HepG2 (cell line): Measurements from ENCODE around the gene PPIL3. TPM values are rescaled to one million over a fixed set of nuclear protein-coding genes. Genes with fewer than 3 reads are reported as not detected.

ENCODE experiments used
- ARHGAP35 ChIP-seq: sonication (generic); formaldehyde crosslinking; IDR thresholded peaks from 2 replicates; pipeline ENCODE4 v1.9.0; 2022; ENCODE audit warnings: mild to moderate bottlenecking, inconsistent platforms, moderate library complexity, missing genetic modification reagents, borderline replicate concordance
- FOXA3 ChIP-seq: IDR thresholded peaks from 2 replicates; pipeline ENCODE4 v1.6.1; 2016; ENCODE audit warnings: missing genetic modification reagents, missing compliant biosample characterization
- HOXA7 ChIP-seq: sonication (generic); formaldehyde crosslinking; IDR thresholded peaks from 2 replicates; pipeline ENCODE4 v1.8.1; 2022; ENCODE audit warnings: mild to moderate bottlenecking, missing genetic modification reagents, moderate library complexity
- IRF2 ChIP-seq: IDR thresholded peaks from 2 replicates; pipeline ENCODE4 v1.6.1; 2018; ENCODE audit warnings: missing genetic modification reagents, missing compliant biosample characterization
- KDM5A ChIP-seq: fragments of 200-600 bp; sonication (generic); IDR thresholded peaks from 2 replicates; pipeline ENCODE4 v1.7.0; 2018; ENCODE audit warnings: antibody characterized with exemption, mild to moderate bottlenecking, low read length, borderline replicate concordance
- KMT2A ChIP-seq: sonication (generic); formaldehyde crosslinking; IDR thresholded peaks from 2 replicates; pipeline ENCODE4 v1.4.0; 2020; ENCODE audit warnings: missing genetic modification reagents
- MXI1 ChIP-seq: IDR thresholded peaks from 3 replicates; pipeline ENCODE4 v1.6.1; 2012; ENCODE audit warnings: low read depth, low read length, inconsistent platforms, borderline replicate concordance
- NCOA2 ChIP-seq: sonication (generic); formaldehyde crosslinking; IDR thresholded peaks from 2 replicates; pipeline ENCODE4 v1.8.0; 2022; ENCODE audit warnings: inconsistent platforms
- NR2F6 ChIP-seq, 2 experiments: IDR thresholded peaks; 2 replicates each; pipeline ENCODE4 v1.6.1; 2016; ENCODE audit warnings: antibody characterized with exemption in 1 of 2, mild to moderate bottlenecking in 1 of 2
- RAD21 ChIP-seq: fragments of 450-650 bp; formaldehyde crosslinking; IDR thresholded peaks from 2 replicates; pipeline ENCODE4 v1.5.0; 2020; ENCODE audit warnings: mild to moderate bottlenecking
- SKI ChIP-seq: fragments of 450-650 bp; IDR thresholded peaks from one replicate; pipeline ENCODE4 v1.6.1; 2018; ENCODE audit warnings: mild to moderate bottlenecking; ENCODE audit not compliant: partially characterized antibody
- SP2 ChIP-seq: sonication (generic); formaldehyde crosslinking; IDR thresholded peaks from 2 replicates; pipeline ENCODE4 v1.5.1; 2020; ENCODE audit warnings: mild to moderate bottlenecking, missing genetic modification reagents
- SRSF9 ChIP-seq: fragments of 200-400 bp; formaldehyde crosslinking; IDR thresholded peaks from 2 replicates; pipeline ENCODE4 v1.6.1; 2018; ENCODE audit warnings: borderline replicate concordance, mild to moderate bottlenecking, low read depth, low read length; ENCODE audit not compliant: insufficient read depth, poor library complexity, severe bottlenecking
- ZFP36L1 ChIP-seq: sonication (generic); formaldehyde crosslinking; IDR thresholded peaks from 2 replicates; pipeline ENCODE4 v1.8.0; 2022; ENCODE audit warnings: mild to moderate bottlenecking, missing genetic modification reagents, moderate library complexity
- ZNF12 ChIP-seq: sonication (generic); formaldehyde crosslinking; IDR thresholded peaks from 2 replicates; pipeline ENCODE4 v1.5.0; 2020; ENCODE audit warnings: missing genetic modification reagents
- ZNF570 ChIP-seq: sonication (generic); formaldehyde crosslinking; IDR thresholded peaks from 2 replicates; pipeline ENCODE4 v1.4.0; 2020; ENCODE audit warnings: mild to moderate bottlenecking, missing genetic modification reagents, borderline replicate concordance
- ZNF772 ChIP-seq: sonication (generic); formaldehyde crosslinking; IDR thresholded peaks from 2 replicates; pipeline ENCODE4 v1.5.0; 2020; ENCODE audit warnings: mild to moderate bottlenecking, missing genetic modification reagents
- ZNF841 ChIP-seq: sonication (generic); formaldehyde crosslinking; IDR thresholded peaks from 2 replicates; pipeline ENCODE4 v1.8.1; 2023; ENCODE audit warnings: missing genetic modification reagents, borderline replicate concordance
- polyA plus RNA-seq, 8 experiments: library from polyadenylated mRNA; depleted of rRNA in 3 of 8; stranded (reverse) in 7 of 8; unstranded in 1 of 8; fragments of >200 nt; fragmentation: Illumina TruSeq in 4 of 8; extraction: Trizol in 4 of 8; gene quantifications; 2 replicates each; pipeline versions ENCODE4 v1.2.1 to v1.2.3, GENCODE V29; 2011 to 2016; ENCODE audit warnings: low read depth in 4 of 8, missing spikeins in 1 of 8, mixed read lengths in 1 of 8; ENCODE audit not compliant: insufficient read depth in 1 of 8
- total RNA-seq, 5 experiments: library from RNA; depleted of rRNA; stranded (reverse); fragments of >200 nt; fragmentation: Illumina TruSeq; extraction: Trizol; gene quantifications; 2 replicates each; pipeline ENCODE4 v1.2.3, GENCODE V29; 2016; ENCODE audit warnings: low read depth in 1 of 5
- TF ChIP-seq, protein P1 (sequence below): sonication (generic); formaldehyde crosslinking; IDR thresholded peaks from 2 replicates; pipeline ENCODE4 v1.8.0; 2022; ENCODE audit warnings: mild to moderate bottlenecking, missing genetic modification reagents, borderline replicate concordance
- TF ChIP-seq, protein P2 (sequence below): sonication (generic); formaldehyde crosslinking; IDR thresholded peaks from 2 replicates; pipeline ENCODE4 v1.4.0; 2020; ENCODE audit warnings: missing genetic modification reagents
- TF ChIP-seq, protein P3 (sequence below): sonication (generic); formaldehyde crosslinking; IDR thresholded peaks from 2 replicates; pipeline ENCODE4 v1.5.1; 2020; ENCODE audit warnings: missing genetic modification reagents, mild to moderate bottlenecking, borderline replicate concordance
- TF ChIP-seq, protein P4 (sequence below): sonication (generic); formaldehyde crosslinking; IDR thresholded peaks from 2 replicates; pipeline ENCODE4 v1.9.0; 2022; ENCODE audit warnings: low read depth, missing genetic modification reagents

The PPIL3 gene
- total and polyA plus RNA-seq, 2 of the 13 experiments (the other 11 are each of a cell fraction or from before 2014, with no cell fraction given): 98.7 to 107 TPM

DNA sequence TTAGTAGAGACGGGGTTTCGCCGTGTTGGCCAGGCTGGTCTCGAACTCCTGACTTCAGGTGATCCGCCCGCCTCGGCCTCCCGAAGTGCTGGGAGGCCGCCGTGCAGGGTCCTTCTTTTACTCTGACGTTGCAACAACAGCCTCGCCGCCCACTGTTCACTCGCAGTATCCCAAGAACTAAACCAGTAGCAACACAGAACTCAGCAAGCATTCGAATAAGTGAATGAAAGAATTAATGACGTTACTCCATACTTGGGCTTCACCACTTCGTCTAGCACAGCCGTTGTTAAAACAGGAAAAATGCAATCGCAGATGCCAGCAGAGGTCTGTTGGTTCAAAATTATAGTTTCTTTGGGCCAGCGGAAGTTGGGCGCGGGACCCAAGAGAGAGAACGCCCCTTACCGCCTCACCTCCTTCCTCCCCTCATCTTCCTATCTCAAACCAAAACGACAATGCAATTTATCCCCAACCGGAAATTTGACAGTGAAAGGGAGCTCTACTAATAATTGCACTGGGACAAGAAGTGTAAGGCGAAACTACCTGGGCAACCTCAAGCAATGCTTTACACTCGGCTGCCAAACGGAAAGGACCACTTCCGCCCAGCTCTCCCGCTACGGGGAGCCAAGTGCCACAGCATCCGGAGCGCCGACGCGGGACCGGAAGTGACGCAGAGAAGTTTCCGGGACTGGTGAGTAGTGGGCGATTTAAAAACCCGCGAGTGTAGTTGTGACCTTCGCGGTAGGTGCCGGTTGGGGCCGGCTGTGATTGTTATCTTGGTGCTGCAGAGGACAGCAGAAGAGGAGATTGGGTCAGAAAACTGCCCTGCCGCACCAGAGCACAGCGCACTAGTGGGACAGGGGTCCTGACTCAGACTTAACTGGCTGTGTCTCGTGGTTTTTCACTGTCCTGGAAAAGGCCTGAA is at the start of gene PPIL3, which contains the start of gene NIF3L1 (continued):
- TF ChIP-seq, protein P1, sequence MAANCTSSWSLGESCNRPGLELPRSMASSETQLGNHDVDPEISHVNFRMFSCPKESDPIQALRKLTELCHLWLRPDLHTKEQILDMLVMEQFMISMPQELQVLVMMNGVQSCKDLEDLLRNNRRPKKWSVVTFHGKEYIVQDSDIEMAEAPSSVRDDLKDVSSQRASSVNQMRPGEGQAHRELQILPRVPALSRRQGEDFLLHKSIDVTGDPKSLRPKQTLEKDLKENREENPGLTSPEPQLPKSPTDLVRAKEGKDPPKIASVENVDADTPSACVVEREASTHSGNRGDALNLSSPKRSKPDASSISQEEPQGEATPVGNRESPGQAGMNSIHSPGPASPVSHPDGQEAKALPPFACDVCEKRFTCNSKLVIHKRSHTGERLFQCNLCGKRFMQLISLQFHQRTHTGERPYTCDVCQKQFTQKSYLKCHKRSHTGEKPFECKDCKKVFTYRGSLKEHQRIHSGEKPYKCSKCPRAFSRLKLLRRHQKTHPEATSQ (CRISPR knock-in tag): peak; percentile 82; the same call in 1 of the 2 replicates
- peak; percentile 41; the same call in 1 of the 2 replicates for TF ChIP-seq ZNF772 (CRISPR knock-in tag)
- 0 out of 2 replicates have a peak, but pooled peaks have one; percentile 17 for TF ChIP-seq RAD21 (CRISPR knock-in tag)
- TF ChIP-seq ZNF570 (CRISPR knock-in tag): 0 out of 2 replicates have a peak, but pooled peaks have one; percentile 16
- TF ChIP-seq ZFP36L1 (CRISPR knock-in tag): peak; percentile 96
- no peak; the same call in 1 of the 2 replicates for TF ChIP-seq NR2F6 (IDR thresholded peaks at IDR 0.05)
- TF ChIP-seq NR2F6 (CRISPR knock-in tag; IDR thresholded peaks at IDR 0.05): peak; percentile 49
- TF ChIP-seq SRSF9: no peak
- TF ChIP-seq KMT2A: peak; percentile 93
- TF ChIP-seq, protein P2, sequence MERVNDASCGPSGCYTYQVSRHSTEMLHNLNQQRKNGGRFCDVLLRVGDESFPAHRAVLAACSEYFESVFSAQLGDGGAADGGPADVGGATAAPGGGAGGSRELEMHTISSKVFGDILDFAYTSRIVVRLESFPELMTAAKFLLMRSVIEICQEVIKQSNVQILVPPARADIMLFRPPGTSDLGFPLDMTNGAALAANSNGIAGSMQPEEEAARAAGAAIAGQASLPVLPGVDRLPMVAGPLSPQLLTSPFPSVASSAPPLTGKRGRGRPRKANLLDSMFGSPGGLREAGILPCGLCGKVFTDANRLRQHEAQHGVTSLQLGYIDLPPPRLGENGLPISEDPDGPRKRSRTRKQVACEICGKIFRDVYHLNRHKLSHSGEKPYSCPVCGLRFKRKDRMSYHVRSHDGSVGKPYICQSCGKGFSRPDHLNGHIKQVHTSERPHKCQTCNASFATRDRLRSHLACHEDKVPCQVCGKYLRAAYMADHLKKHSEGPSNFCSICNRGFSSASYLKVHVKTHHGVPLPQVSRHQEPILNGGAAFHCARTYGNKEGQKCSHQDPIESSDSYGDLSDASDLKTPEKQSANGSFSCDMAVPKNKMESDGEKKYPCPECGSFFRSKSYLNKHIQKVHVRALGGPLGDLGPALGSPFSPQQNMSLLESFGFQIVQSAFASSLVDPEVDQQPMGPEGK (CRISPR knock-in tag): peak; percentile 31
- peak; percentile 3; the same call in 1 of the 2 replicates for TF ChIP-seq FOXA3 (CRISPR knock-in tag)
- TF ChIP-seq HOXA7 (CRISPR knock-in tag): no peak
- TF ChIP-seq, protein P3, sequence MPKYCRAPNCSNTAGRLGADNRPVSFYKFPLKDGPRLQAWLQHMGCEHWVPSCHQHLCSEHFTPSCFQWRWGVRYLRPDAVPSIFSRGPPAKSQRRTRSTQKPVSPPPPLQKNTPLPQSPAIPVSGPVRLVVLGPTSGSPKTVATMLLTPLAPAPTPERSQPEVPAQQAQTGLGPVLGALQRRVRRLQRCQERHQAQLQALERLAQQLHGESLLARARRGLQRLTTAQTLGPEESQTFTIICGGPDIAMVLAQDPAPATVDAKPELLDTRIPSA (CRISPR knock-in tag): peak; percentile 64; the same call in 1 of the 2 replicates
- TF ChIP-seq, protein P4, sequence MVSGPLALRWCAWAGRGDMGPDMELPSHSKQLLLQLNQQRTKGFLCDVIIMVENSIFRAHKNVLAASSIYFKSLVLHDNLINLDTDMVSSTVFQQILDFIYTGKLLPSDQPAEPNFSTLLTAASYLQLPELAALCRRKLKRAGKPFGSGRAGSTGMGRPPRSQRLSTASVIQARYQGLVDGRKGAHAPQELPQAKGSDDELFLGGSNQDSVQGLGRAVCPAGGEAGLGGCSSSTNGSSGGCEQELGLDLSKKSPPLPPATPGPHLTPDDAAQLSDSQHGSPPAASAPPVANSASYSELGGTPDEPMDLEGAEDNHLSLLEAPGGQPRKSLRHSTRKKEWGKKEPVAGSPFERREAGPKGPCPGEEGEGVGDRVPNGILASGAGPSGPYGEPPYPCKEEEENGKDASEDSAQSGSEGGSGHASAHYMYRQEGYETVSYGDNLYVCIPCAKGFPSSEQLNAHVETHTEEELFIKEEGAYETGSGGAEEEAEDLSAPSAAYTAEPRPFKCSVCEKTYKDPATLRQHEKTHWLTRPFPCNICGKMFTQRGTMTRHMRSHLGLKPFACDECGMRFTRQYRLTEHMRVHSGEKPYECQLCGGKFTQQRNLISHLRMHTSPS (CRISPR knock-in tag): no peak
- TF ChIP-seq IRF2 (CRISPR knock-in tag): peak; percentile 92
- TF ChIP-seq ZNF841 (CRISPR knock-in tag): no peak
- 0 out of 2 replicates have a peak, but pooled peaks have one; percentile 14 for TF ChIP-seq ZNF12 (CRISPR knock-in tag)
- peak; percentile 76 for TF ChIP-seq SP2 (CRISPR knock-in tag)
- TF ChIP-seq ARHGAP35: no peak; the same call in 1 of the 2 replicates
- TF ChIP-seq NCOA2 (CRISPR knock-in tag): peak; percentile 67
- TF ChIP-seq SKI: no peak
- TF ChIP-seq KDM5A: peak; percentile 97
- TF ChIP-seq MXI1: peak; percentile 82; the same call in 2 of the 3 replicates
